ENCODE measurements around the gene TSSK6.

The TSSK6 gene

DNA sequence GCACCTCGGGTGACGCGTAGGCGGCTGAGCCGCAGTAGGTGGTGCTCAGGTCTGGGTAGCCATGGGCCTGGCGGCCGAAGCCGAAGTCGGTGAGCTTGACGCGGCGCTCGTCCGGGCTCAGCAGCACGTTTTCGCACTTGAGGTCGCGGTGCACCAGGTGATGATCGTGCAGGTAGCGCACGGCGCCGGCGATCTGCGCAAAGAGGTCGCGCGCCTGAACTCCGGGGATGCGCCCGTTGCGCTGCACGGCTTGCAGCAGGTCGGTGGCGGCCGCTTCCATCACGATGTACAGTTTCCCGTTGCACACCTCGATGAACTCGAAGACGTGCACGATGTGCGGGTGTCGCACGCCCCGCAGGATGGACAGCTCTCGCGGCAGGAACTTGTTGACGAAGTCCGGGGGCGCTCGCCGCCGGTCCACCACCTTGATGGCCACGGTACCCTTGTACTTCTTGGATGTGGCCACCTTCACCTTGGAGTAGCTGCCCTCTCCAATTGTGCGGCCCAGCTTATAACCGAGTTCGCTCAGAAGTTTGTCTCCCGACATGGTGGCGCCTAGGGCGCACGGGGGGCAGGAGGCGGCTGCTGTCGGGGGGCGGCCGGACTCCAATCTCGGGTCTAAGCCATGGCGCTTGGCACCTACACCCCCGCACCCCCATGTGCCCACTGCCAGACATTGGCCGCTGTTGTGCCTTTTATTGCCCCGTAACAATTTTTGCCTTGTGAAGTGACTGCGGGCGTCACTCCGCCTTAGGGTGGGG, at the start of gene TSSK6:
TSS of gene TSSK6 (minus strand) at position 668 of the 761 bp plus-strand sequence. CDS start at position 547, 121 bp downstream.
- peak within 1 kb of the TSS; percentile 79 for H3K4me3 ChIP-seq (ENCODE audit: low read depth, low read length)
- DNase-seq (ENCODE audit: low read depth) = no peak
- TF ChIP-seq, protein P1, sequence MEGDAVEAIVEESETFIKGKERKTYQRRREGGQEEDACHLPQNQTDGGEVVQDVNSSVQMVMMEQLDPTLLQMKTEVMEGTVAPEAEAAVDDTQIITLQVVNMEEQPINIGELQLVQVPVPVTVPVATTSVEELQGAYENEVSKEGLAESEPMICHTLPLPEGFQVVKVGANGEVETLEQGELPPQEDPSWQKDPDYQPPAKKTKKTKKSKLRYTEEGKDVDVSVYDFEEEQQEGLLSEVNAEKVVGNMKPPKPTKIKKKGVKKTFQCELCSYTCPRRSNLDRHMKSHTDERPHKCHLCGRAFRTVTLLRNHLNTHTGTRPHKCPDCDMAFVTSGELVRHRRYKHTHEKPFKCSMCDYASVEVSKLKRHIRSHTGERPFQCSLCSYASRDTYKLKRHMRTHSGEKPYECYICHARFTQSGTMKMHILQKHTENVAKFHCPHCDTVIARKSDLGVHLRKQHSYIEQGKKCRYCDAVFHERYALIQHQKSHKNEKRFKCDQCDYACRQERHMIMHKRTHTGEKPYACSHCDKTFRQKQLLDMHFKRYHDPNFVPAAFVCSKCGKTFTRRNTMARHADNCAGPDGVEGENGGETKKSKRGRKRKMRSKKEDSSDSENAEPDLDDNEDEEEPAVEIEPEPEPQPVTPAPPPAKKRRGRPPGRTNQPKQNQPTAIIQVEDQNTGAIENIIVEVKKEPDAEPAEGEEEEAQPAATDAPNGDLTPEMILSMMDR (IDR thresholded peaks at IDR 0.05; ENCODE audit: low read depth, low read length, missing control alignments) = no peak
- in situ Hi-C loops (cut with HindIII; ENCODE audit: low sequenced_read_pairs) = no loop called here

DNA sequence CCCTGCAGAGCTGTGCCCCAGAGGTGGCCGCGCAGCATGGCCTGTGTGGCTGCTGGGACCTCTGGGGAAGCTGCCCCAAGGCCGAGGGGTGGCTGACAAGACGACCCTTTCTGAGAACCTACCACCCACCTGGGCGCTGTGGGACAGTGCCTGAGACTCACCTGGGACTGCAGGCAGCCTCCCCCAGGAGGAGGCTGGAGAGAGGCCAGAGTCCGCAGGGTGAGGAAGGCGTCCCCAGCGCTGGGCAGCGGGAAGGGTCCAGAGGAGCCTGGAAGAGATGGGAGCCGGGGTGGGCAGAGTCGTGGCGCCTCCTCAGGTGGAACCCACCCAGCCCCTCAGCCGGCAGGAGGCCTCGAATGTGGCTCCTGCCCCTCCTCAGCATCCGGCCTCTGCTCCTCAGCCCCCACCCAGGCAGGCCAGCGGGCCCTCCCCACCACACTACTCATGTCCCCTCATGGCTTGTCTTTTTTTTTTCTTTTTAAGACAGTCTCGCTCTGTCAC, 48.0 kb upstream of the TSSK6 start:
- TF ChIP-seq, protein P1 (IDR thresholded peaks at IDR 0.05; ENCODE audit: low read depth, low read length, missing control alignments) = no peak
- in situ Hi-C loops (cut with HindIII; ENCODE audit: low sequenced_read_pairs) = no loop called here
- H3K4me3 ChIP-seq (ENCODE audit: low read depth, low read length) = no peak overlapping the region
- DNase-seq (ENCODE audit: low read depth) = no peak

DNA sequence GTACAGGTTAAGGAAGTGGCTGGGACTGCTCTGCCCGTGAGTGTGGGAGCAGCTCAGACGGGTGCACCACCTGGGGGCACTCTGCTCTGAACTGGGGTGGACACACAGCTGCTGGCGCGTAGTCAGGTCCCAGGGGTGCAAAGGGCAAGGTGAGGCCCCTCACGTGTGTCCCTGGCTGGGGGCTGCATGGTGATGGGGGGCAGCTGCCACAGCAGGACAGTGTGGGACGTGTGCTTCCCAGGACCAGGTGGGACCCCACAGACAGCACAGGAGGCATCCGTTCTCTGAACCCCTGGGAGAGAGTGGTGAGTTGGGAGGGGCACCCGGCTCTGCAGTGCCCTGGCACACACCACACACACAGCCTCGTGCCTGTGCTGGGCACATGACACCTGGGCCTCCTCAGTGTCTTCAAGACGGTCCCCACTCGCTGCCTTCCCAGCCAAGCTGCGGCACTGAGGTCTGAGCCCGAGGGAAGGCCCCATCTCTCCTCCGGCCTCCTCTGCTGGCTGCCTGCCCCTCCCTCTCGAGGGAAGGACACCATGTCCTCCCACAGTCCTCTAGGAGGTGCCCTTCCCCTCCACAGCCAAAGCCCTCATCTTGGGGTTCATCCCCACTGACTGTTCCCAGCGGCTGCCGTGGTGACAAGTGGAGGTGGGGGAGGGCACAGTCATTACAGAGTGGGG, 47.5 kb upstream of the TSSK6 start:
- DNase-seq (ENCODE audit: low read depth) = no peak
- TF ChIP-seq, protein P1 (IDR thresholded peaks at IDR 0.05; ENCODE audit: low read depth, low read length, missing control alignments) = peak; percentile 4
- in situ Hi-C loops (cut with HindIII; ENCODE audit: low sequenced_read_pairs) = no loop called here
- no peak overlapping the region for H3K4me3 ChIP-seq (ENCODE audit: low read depth, low read length)

DNA sequence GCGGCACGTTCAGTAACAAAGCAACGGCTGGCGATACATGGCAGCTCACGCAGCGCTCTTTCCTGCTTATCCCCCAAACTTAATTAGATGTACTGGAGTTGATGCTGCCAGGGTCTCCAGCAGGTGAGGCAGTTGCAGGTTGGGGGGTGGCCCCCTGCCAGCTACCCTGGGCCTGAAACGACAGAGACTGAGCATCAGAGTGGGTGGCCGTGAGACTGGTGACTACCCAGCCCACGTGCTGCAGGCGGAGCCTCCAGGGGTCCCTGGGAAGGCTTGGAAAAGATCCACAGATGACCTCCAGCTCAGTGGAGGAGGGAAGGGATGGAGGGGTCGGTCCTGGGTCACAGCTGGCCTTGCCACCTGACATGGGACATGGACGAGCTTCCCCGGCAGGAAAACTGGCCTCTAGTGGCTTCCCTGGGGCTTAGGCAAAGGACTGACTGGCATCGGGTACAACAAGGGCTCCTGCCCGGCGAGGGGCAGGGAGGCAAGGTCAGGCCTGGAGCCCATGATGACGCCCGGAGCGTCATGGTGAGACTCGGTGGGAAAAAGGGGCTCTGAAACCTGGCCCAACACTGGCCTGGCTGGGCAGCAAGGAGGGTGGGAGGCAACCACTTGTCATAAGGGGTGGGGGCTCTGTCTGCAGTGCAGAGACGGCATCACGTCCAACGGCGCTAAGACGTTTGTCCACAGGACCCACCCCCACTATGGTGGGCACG, 46.8 kb upstream of the TSSK6 start:
- TF ChIP-seq, protein P1 (IDR thresholded peaks at IDR 0.05; ENCODE audit: low read depth, low read length, missing control alignments) = no peak
- no peak for DNase-seq (ENCODE audit: low read depth)
- in situ Hi-C loops (cut with HindIII; ENCODE audit: low sequenced_read_pairs) = no loop called here
- H3K4me3 ChIP-seq (ENCODE audit: low read depth, low read length) = no peak overlapping the region

DNA sequence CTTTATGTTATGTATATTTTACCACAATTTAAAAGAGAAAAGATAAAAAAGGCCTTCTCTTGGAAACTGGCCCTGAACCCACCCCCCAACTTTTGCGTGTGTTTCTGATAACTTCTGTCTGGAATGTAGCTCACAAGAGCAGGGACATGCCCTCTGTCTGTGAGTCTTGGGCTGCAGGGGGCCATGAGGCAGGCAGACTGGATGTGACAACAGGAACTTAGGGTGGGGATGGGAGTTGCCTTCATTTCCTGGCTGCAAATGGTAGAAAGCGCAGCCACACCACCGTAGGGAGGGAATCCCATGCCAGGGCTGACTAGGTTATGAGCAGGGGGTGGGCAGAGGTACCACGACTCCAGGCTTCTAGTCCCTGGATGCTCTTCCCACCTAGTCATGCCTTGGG, 44.6 kb upstream of the TSSK6 start:
- no peak overlapping the region for H3K4me3 ChIP-seq (ENCODE audit: low read depth, low read length)
- TF ChIP-seq, protein P1 (IDR thresholded peaks at IDR 0.05; ENCODE audit: low read depth, low read length, missing control alignments) = no peak
- DNase-seq (ENCODE audit: low read depth) = no peak
- in situ Hi-C loops (cut with HindIII; ENCODE audit: low sequenced_read_pairs) = loop anchor here (5.0 kb wide), 1 partner anchor 32 kb away; no protein-coding TSS in a partner anchor

DNA sequence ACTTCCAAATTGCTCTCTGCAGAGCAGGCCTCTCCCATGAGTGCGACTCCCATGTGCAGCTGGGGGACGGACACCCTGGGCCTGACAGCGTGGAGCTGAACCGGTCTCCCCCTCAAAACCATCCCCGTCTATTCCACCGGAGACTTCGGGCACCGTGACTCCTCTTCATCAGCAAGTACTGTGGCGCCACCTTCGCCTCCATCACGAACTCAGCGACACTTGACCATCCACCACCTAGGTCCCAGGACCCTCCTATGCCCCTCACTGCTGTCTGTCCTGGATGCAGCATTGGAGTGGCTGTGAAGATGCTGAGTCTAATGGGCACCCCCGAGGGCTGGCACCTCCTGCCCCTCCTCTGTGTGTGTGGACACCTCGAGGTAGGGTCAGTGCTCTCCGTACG, 43.3 kb upstream of the TSSK6 start:
- H3K4me3 ChIP-seq (ENCODE audit: low read depth, low read length) = no peak overlapping the region
- TF ChIP-seq, protein P1 (IDR thresholded peaks at IDR 0.05; ENCODE audit: low read depth, low read length, missing control alignments) = no peak
- DNase-seq (ENCODE audit: low read depth) = no peak
- in situ Hi-C loops (cut with HindIII; ENCODE audit: low sequenced_read_pairs) = loop anchor here (5.0 kb wide), 1 partner anchor 34 kb away; no protein-coding TSS in a partner anchor

Measured in astrocyte of the cerebellum (primary cell).